Activated CD4-positive, alpha-beta T cell treated with anti-CD3 and anti-CD28 coated beads, Interleukin-2, amount 10 ng/mL, durations not matched to agents 24 days and 14 days (primary cell): ENCODE data around the gene SLX4IP. TPM values are rescaled to one million over a fixed set of nuclear protein-coding genes. Genes with fewer than 3 reads are reported as not detected.
A peak's percentile ranks its signal among the peaks of the same experiment; 100 is the strongest.

Experiments
- DNase-seq: peaks from one replicate; pipeline ENCODE4 v3.0.0; 2022
- H3K27ac Mint-ChIP-seq: one replicate; pipeline ENCODE4 v1.8.0; 2022; ENCODE audit warnings: mild to moderate bottlenecking, mixed read lengths
- H3K27me3 Mint-ChIP-seq: one replicate; pipeline ENCODE4 v1.8.0; 2022; ENCODE audit warnings: mixed read lengths
- H3K36me3 Mint-ChIP-seq: one replicate; pipeline ENCODE4 v1.8.0; 2022; ENCODE audit warnings: low read depth, mild to moderate bottlenecking, mixed read lengths
- H3K4me1 Mint-ChIP-seq: one replicate; pipeline ENCODE4 v1.8.0; 2021; ENCODE audit warnings: mixed read lengths
- H3K4me3 Mint-ChIP-seq: one replicate; pipeline ENCODE4 v1.8.0; 2022; ENCODE audit warnings: mild to moderate bottlenecking, moderate library complexity, mixed read lengths
- H3K9me3 Mint-ChIP-seq: one replicate; pipeline ENCODE4 v1.8.0; 2021; ENCODE audit warnings: mixed read lengths
- intact Hi-C: fragments of 100-400 bp; cut with micrococcal nuclease; formaldehyde crosslinking; loops from one replicate; pipeline ENCODE4 v1.15.1; 2023
- total RNA-seq: library from RNA; stranded (reverse); gene quantifications from 2 replicates; pipeline ENCODE4 v1.2.3, GENCODE V29; 2022

The SLX4IP gene
- total RNA-seq, 1 donor from 2014 or later = 6.6 TPM

DNA sequence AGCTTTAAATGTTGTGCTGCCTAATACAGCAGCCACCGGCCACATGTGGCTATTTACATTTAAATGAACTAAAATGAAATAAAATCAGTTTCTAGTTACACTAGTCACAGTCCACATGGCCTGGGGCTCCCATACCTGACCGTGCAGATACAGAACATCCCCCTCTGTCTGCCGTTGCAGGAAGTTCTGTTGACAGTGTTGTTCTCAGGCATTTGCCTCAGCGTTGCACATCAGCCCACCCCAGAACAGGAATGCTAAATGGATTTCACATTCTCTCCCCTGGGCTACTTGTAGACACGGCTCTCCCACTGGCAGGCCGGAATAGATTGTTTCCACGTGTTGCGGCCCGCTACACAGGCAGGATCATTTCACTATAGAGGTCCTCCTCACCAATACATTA is 212.4 kb downstream of the SLX4IP start:
- intact Hi-C loops = no loop called here
- DNase-seq = peak; percentile 58

DNA sequence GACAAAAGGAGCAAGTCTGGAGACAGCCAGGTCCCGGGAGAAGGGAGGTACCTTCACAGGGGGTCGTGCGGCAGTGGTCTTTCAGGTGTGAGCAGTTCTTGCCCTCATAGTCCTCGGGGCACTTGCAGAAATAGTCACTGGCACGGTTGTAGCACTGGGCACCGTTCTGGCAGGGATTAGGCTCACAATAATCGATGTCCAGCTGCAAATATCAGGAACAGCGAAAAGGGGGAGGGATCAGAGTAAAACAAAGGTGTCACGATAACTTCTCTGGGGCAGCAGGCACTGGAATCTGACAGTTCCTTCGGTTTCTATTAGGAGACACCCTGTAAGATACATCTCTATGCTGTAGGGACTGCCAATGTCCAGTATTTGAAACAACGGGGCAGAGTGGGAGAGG is 212.8 kb downstream of the SLX4IP start:
- H3K27me3 Mint-ChIP-seq = peaks cover 8% of the 10 kb centered on the region
- H3K27ac Mint-ChIP-seq = no peak overlapping the region
- H3K4me1 Mint-ChIP-seq = peaks cover 6% of the 10 kb centered on the region
- no peak for DNase-seq
- no peaks in the 10 kb centered on the region for H3K9me3 Mint-ChIP-seq
- intact Hi-C loops = no loop called here
- no peak overlapping the region for H3K4me3 Mint-ChIP-seq
- no peaks in the 10 kb centered on the region for H3K36me3 Mint-ChIP-seq

More for the DNA sequence above, 212.4 kb downstream of the SLX4IP start:
- H3K36me3 Mint-ChIP-seq = no peaks in the 10 kb centered on the region
- peaks cover 8% of the 10 kb centered on the region for H3K27me3 Mint-ChIP-seq
- no peak overlapping the region for H3K4me3 Mint-ChIP-seq
- H3K4me1 Mint-ChIP-seq = peaks cover 6% of the 10 kb centered on the region
- H3K9me3 Mint-ChIP-seq = no peaks in the 10 kb centered on the region
- no peak overlapping the region for H3K27ac Mint-ChIP-seq

DNA sequence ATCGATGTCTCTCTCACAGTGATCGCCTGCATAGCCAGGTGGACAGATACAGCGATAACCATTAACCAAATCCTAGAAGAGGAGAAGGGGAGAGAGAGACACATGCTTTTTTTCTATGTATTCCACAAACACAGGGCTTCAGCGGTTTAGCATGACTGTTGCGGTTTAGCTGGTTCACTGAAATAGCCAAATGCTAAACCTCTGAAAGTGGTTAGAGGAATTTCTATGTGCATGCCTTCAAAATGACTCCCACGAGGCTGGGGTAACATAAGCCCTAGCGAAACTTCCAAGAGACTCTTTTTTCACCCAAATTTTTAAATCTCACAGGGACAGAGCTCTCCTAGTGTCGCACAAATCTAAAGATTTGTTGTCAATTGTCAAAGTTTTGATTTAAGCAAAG is 213.5 kb downstream of the SLX4IP start:
- no peak for DNase-seq
- no peak overlapping the region for H3K4me3 Mint-ChIP-seq
- H3K4me1 Mint-ChIP-seq = peaks cover 6% of the 10 kb centered on the region
- no peak overlapping the region for H3K27ac Mint-ChIP-seq
- H3K27me3 Mint-ChIP-seq = peaks cover 8% of the 10 kb centered on the region
- H3K36me3 Mint-ChIP-seq = no peaks in the 10 kb centered on the region
- intact Hi-C loops = no loop called here
- H3K9me3 Mint-ChIP-seq = no peaks in the 10 kb centered on the region

DNA sequence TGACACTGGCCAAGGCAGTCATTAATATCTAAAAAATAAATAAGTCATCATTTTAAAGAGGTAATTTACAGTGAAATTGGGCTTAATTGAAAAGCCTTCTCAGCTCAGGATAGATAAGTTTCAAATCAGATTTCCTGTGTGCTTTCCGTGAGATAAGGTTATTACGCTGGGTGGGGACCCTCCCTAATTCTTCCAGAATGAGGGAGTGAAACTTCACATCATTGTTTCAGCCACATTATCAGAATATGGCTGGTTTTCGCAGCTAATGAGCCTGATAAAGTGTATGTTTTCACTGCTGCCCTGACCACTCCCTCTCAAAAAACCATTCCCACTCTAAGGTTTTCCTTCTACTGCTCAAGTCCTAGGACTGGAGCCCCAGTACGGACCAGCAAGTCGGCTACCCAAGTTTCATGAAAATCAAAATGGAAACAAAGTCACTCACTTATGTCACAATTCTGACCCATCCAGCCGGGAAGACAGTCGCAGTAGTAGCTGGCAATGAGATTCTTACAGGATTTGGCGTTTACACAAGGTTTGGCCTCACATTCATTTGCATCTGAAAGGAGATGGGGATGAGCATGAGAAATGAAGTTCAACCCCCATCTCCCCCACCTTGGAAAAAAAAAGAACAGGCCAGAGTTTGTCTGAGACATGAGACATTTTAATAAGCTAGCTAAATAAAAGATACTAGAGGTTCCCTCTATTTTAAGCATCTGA is 214.1 kb downstream of the SLX4IP start:
- Mint-ChIP-seq H3K27ac (no peak overlapping the region), H3K4me3 (no peak overlapping the region)
- intact Hi-C loops = no loop called here

DNA sequence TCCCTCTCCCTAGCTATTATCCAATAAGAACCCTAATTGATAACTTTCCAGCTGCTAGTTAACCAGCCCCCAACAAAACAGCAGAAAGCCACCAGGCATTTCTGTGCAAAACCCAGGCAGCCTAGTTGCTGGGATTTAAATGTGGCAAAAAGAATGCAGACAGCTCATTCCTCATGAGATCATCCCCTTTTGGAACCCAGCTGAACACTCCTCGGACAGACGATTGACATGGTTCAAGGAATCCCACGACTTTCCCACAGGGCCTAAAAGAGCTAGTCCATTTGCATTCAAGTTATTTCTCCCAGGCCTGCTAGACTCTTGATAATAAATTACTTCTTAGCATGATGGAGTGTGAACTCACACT is 214.7 kb downstream of the SLX4IP start:
- Mint-ChIP-seq H3K27ac (no peak overlapping the region), H3K4me1 (peaks cover 6% of the 10 kb centered on the region), H3K4me3 (no peak overlapping the region), H3K9me3 (no peaks in the 10 kb centered on the region), H3K27me3 (peaks cover 13% of the 10 kb centered on the region), H3K36me3 (no peaks in the 10 kb centered on the region)
- intact Hi-C loops = no loop called here
- DNase-seq = no peak

More for the DNA sequence above, 214.1 kb downstream of the SLX4IP start:
- peaks cover 9% of the 10 kb centered on the region for H3K4me1 Mint-ChIP-seq
- no peak for DNase-seq
- no peaks in the 10 kb centered on the region for H3K36me3 Mint-ChIP-seq
- H3K27me3 Mint-ChIP-seq = peaks cover 8% of the 10 kb centered on the region
- no peaks in the 10 kb centered on the region for H3K9me3 Mint-ChIP-seq

DNA sequence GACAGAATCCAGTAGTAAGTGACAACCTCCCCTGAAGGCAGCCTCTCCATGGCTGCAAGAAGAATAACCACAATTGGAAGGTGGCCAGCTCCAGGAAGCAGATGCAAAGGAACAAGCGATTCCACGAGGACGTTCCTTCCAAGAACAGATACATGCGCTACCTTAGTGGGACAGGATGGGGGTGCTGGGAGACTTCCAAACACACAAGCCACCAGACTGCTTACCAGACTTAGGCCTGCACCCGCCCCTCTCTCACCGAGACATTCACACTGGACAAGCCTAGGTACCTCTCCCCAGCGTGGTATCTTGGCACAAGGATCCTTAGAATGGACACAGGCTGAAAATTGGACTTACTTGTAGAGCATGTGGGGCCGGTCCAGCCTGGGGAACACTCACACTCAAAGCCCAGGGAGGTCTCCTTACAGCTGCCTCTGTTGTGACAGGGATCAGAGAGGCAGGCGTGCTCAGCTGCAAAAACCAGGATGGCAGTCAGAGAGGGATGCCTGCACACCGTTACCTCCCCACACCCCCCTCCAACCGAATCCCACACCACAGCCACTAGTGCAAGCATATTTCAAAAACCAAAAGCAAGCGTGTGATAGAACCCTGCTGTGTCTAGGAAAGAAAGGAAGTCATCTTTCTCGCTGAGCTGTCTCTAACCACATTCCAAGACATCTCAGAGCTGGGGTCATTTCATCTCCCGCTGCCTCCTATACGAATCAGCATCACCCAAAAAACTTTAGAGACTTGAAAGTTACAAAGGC is 216.3 kb downstream of the SLX4IP start:
- no peak overlapping the region for H3K4me3 Mint-ChIP-seq
- H3K27me3 Mint-ChIP-seq = peaks cover 17% of the 10 kb centered on the region
- no peaks in the 10 kb centered on the region for H3K36me3 Mint-ChIP-seq
- peaks cover 6% of the 10 kb centered on the region for H3K4me1 Mint-ChIP-seq
- no peak for DNase-seq
- intact Hi-C loops = no loop called here
- H3K9me3 Mint-ChIP-seq = no peaks in the 10 kb centered on the region
- no peak overlapping the region for H3K27ac Mint-ChIP-seq

DNA sequence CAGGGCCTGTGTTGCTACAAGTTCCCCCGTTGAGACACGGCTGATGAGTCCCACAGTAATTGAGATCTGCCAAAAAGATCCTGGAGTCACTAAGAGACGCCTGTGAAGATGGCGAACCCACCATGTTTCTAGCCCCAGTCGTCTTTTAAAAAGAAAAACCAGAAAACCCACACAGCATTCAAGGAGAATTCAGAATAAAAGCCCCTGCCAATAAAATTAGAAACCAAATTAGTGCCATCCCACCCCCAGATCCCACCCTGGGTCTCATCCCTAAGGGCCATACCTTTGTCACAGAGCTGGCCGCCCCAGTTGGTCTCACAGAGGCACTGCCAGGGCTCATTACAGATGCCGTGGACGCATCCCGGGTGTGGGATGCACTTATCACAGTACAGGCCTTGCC is 217.1 kb downstream of the SLX4IP start:
- H3K36me3 Mint-ChIP-seq = no peaks in the 10 kb centered on the region
- H3K27ac Mint-ChIP-seq = no peak overlapping the region
- DNase-seq = no peak
- H3K27me3 Mint-ChIP-seq = peaks cover 17% of the 10 kb centered on the region
- no peaks in the 10 kb centered on the region for H3K9me3 Mint-ChIP-seq
- intact Hi-C loops = no loop called here
- peaks cover 6% of the 10 kb centered on the region for H3K4me1 Mint-ChIP-seq
- no peak overlapping the region for H3K4me3 Mint-ChIP-seq

DNA sequence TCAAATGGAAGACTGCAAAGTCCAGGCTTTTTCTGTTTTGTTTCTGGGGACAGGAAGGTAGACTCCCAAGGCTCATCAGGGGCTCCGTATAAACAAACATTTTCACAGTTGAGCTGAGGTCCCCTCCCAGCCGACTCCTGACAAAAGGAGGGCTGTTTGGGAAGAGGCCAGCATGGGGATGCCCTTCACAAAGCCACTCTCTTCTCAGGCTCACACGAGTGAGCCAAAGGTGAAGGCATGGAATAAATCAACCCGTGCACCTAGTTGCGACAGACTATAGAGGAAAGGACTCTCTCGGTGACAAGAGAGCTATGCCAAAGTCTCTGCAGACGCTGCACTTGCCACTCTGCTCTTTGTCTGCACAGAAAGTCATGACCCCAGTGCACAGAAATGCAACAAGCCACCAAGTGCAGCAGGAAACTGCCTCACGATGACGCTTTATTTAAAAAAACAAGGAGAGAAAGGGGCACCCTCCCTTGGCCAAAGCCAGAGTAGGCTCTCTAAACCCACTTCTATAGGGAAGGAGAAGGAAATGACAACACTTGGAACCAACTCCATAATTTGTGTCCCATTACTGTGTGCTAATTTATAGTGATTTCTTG is 217.7 kb downstream of the SLX4IP start:
- Mint-ChIP-seq H3K36me3 (no peaks in the 10 kb centered on the region), H3K27me3 (peaks cover 17% of the 10 kb centered on the region), H3K9me3 (no peaks in the 10 kb centered on the region), H3K4me3 (no peak overlapping the region), H3K27ac (no peak overlapping the region), H3K4me1 (peaks cover 6% of the 10 kb centered on the region)
- intact Hi-C loops = no loop called here
- no peak for DNase-seq

DNA sequence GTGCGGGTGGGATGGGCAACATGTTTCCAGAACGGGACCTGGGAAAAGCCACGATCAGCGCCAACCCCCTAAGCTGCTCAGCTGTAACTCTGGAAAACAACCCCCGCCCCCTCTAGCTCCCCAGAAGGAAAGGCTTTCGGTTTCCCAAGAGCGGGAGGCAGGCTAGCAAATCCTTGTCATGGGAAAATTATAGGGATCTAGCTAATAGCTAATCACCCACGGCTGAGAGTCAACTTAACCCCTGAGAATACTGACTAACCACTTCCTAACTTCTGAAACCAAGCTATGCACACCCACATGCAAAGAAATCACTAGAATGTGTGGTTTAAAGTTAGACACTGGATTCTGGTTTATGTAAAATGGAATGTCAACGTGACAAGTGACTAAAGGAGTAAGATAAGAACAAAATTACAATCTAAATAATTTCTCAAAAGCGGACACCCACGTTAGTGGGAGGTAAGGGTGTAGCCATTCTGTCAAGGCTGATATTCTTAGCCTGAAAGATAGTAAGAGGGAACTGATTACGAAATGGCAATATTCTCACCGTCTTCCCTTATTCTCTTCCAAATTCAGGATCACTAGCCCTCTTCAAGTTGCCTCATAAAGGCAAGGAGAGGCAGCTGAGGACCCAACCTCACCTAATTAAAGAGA is 218.6 kb downstream of the SLX4IP start:
- no peaks in the 10 kb centered on the region for H3K9me3 Mint-ChIP-seq
- no peaks in the 10 kb centered on the region for H3K36me3 Mint-ChIP-seq
- DNase-seq = no peak
- H3K27ac Mint-ChIP-seq = no peak overlapping the region
- H3K27me3 Mint-ChIP-seq = peaks cover 19% of the 10 kb centered on the region
- H3K4me1 Mint-ChIP-seq = peaks cover 6% of the 10 kb centered on the region
- H3K4me3 Mint-ChIP-seq = no peak overlapping the region
- intact Hi-C loops = no loop called here

DNA sequence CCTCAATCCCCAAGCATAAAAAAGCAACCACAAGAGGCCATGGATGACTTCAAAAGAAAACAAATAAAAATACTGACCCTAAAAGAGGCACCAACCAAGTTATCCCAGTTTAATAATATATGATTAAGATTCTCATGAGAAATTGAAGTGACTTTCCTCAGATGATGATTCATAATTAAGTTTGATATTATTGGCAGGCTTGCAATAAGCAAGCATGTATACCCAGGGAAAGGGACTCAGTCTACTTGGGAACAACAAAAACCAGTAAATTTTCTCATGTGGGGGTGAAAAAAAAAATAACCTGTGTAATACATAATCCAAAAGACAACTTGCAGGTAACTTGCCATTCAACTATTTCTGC is 219.1 kb downstream of the SLX4IP start:
- no peak for DNase-seq
- no peak overlapping the region for H3K27ac Mint-ChIP-seq
- intact Hi-C loops = no loop called here
- H3K9me3 Mint-ChIP-seq = no peaks in the 10 kb centered on the region
- H3K36me3 Mint-ChIP-seq = no peaks in the 10 kb centered on the region
- H3K4me3 Mint-ChIP-seq = no peak overlapping the region
- peaks cover 22% of the 10 kb centered on the region for H3K27me3 Mint-ChIP-seq
- H3K4me1 Mint-ChIP-seq = peaks cover 6% of the 10 kb centered on the region

DNA sequence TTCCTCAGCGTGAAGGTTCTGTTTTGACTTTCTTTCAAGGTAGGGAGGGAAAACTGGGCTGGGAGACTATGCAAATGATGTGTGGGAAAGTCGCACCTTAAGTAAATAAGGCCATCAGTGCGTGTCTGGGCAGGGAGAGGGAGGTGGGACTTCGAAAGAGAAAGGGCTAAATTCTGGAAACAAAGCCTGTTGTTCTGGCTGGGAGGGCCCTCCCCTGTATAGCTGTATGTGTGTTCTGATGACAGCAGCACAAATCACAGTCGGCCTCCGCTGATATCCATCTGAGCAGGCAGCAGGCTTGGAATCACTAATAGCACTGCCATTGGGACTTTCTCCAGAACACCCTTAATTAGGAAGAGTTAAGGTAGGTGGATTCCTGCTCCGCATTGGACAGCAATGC is 219.5 kb downstream of the SLX4IP start:
- DNase-seq = no peak
- no peaks in the 10 kb centered on the region for H3K36me3 Mint-ChIP-seq
- intact Hi-C loops = no loop called here
- no peak overlapping the region for H3K27ac Mint-ChIP-seq
- H3K4me3 Mint-ChIP-seq = no peak overlapping the region
- no peaks in the 10 kb centered on the region for H3K9me3 Mint-ChIP-seq
- peaks cover 6% of the 10 kb centered on the region for H3K4me1 Mint-ChIP-seq
- H3K27me3 Mint-ChIP-seq = peaks cover 23% of the 10 kb centered on the region

DNA sequence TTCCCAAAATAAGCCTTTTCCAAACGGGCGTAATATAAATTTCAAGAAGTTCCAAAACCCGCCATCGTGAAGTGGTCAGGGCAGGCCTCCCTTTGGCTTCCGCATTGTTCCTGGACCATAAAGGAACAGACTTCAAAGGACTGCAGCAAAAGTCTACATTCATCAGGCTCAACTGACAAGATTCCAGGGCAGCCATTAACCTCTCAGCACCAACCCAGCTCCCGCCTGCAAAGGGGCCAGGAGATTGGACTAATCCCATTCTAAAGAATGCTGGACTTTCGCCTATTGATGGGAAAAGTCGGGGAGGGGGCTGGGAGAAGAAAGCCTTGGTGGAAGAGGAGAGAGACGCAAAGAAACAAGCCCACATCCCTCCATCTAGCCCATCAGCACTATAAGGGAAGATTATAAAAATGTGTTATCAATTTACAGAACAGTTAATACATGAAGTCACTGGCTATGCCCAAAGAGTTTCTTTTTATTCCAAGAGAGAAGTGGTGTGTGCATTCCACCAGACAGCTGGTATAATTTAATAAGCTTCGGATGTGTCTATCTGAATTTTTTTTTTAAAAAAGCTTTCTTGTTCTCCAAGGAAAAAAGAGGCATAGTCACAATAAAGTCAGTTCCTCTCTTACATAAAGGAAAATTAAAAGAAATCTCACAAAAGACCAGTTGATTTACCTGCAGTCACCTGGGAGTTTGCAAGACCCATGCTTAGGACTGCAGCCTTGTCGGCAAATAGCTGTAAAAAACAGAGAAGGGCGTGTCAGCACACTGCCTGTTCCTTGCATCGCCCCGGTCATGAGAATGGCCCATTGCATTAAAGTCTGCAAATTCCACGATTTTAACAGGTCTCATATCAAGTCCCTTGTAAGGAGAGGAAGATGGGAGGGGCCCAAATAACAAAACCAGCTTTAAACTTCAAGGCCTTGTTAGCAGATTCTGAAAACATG is 220.9 kb downstream of the SLX4IP start:
- peaks cover 22% of the 10 kb centered on the region for H3K27me3 Mint-ChIP-seq
- no peak overlapping the region for H3K4me3 Mint-ChIP-seq
- H3K27ac Mint-ChIP-seq = no peak overlapping the region
- intact Hi-C loops = no loop called here
- DNase-seq = no peak
- H3K4me1 Mint-ChIP-seq = peaks cover 6% of the 10 kb centered on the region
- no peaks in the 10 kb centered on the region for H3K9me3 Mint-ChIP-seq
- no peaks in the 10 kb centered on the region for H3K36me3 Mint-ChIP-seq

DNA sequence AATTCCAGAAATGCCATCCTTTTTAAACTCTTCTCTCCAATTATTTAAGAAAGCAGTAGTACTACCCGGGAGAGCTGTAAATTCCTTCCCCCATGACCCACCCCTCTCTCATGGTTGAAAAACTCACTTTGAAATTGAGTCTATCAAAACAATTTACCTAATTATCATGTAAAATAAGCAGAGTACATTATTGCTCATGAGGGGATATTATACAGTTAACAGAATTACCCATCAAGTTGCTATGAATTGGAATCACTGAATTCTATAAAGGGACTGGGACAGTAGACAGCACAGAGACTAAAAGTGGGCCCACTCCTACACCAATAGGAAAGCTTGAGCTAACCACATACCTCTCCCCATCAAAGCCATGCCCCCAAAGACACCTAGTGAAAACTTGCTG is 222.3 kb downstream of the SLX4IP start:
- Mint-ChIP-seq H3K27me3 (peaks cover 29% of the 10 kb centered on the region), H3K36me3 (no peaks in the 10 kb centered on the region), H3K9me3 (no peaks in the 10 kb centered on the region), H3K27ac (no peak overlapping the region), H3K4me3 (no peak overlapping the region), H3K4me1 (peaks cover 4% of the 10 kb centered on the region)
- intact Hi-C loops = no loop called here
- no peak for DNase-seq
